ENCODE results near the gene CYB561D2. TPM values are rescaled to one million over a fixed set of nuclear protein-coding genes. Genes with fewer than 3 reads are reported as not detected.
A peak's percentile ranks its signal among the peaks of the same experiment; 100 is the strongest.

The CYB561D2 gene
- total and polyA plus RNA-seq, 11 donors, result 4.9 to 18.6 (median 7.8) TPM

- no peak for TF ChIP-seq CTCF (IDR thresholded peaks at IDR 0.05)
- TF ChIP-seq POLR2A (IDR thresholded peaks at IDR 0.05), result no peak
- Histone ChIP-seq H3K4me3 (no peak overlapping the region), H3K36me3 (no peaks in the 10 kb centered on the region), H3K4me1 (peaks cover 3 to 31% (median 16%) of the 10 kb centered on the region in 12 donors), H3K9me3 (no peaks in the 10 kb centered on the region), H3K27ac (no peak overlapping the region), H3K27me3 (no peaks in the 10 kb centered on the region)
- intact Hi-C loops (cut with DNase I), result no loop called here
- no peak for DNase-seq
- WGBS, 4 donors, result 90 to 91% (median 90%) methylated on average over 18 to 22 of the region's 22 CpGs
- ATAC-seq, result no peak
These were observed 38.2 kb downstream of the CYB561D2 start for GRCh38 chr3:50388720-50389413.

GRCh38 chr3:50389414-50389767 is 38.7 kb downstream of the CYB561D2 start:
- Histone ChIP-seq H3K27me3 (no peaks in the 10 kb centered on the region), H3K4me3 (no peak overlapping the region), H3K36me3 (no peaks in the 10 kb centered on the region), H3K9me3 (no peaks in the 10 kb centered on the region), H3K27ac (no peak overlapping the region), H3K4me1 (peaks cover 3 to 31% (median 16%) of the 10 kb centered on the region in 12 donors)
- intact Hi-C loops (cut with DNase I), result no loop called here
- DNase-seq (no peak), ATAC-seq (no peak)
- WGBS, 4 donors, result 93 to 98% (median 95%) methylated on average over 5 to 6 of the region's 6 CpGs
- TF ChIP-seq POLR2A (IDR thresholded peaks at IDR 0.05) (no peak), CTCF (IDR thresholded peaks at IDR 0.05) (no peak)

GRCh38 chr3:50390508-50391224 is 40.0 kb downstream of the CYB561D2 start:
- peak overlapping the region in 9 of 12 donors; percentile 1 to 68 (median 50) for H3K27ac ChIP-seq
- intact Hi-C loops (cut with DNase I), result loop anchor here in 1 of 10 donors (5.0 kb wide), 1 partner anchor 107 kb away; no protein-coding TSS in a partner anchor

More at GRCh38 chr3:50390508-50391224, 40.0 kb downstream of the CYB561D2 start:
- ATAC-seq, result peak; percentile 75 to 85 (median 83)
- peak; percentile 75 to 89 (median 83) for DNase-seq
- no peak for TF ChIP-seq CTCF (IDR thresholded peaks at IDR 0.05)
- no peak for TF ChIP-seq POLR2A (IDR thresholded peaks at IDR 0.05)
- Histone ChIP-seq H3K27me3 (no peaks in the 10 kb centered on the region), H3K9me3 (no peaks in the 10 kb centered on the region), H3K4me1 (peaks cover 3 to 31% (median 16%) of the 10 kb centered on the region in 12 donors), H3K4me3 (no peak overlapping the region), H3K36me3 (no peaks in the 10 kb centered on the region)
- 34 to 53% (median 46%) methylated on average over 7 to 12 of the region's 12 CpGs for WGBS, 4 donors
